SH-SY5Y (cell line): ENCODE measurements around the gene RGS17.

ENCODE experiments used
- GATA2 ChIP-seq: IDR thresholded peaks from 2 replicates; pipeline ENCODE4 v1.6.1; 2011; ENCODE audit warnings: mild to moderate bottlenecking, low read depth, low read length
- GATA3 ChIP-seq: IDR thresholded peaks from 2 replicates; pipeline ENCODE4 v1.6.1; 2011; ENCODE audit warnings: low read depth, mild to moderate bottlenecking, low read length, moderate library complexity

DNA sequence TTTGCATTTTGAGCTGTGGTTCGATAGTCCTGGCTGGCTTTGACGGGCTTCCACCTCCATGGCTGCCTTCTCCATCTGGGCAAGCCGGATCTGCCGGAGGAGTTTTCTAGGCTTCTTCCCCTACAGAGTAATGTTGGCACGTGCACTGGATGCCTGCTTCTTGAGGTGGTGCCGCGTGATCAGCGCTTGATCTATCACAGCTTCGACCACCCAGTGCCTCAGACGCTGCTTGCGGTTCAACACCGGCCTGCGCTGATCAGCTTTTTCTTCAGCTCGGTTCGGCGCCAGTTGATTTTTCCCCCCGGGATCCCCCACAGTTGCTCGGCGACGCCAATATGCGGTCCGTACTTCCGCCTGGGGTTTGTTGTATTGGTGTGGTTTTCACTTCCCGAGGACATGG lies 171.7 kb downstream of the RGS17 start:
- TF ChIP-seq GATA2: no peak
- no peak for TF ChIP-seq GATA3
